ENCODE results near the gene ATAD3A. TPM values are rescaled to one million over a fixed set of nuclear protein-coding genes. Genes with fewer than 3 reads are reported as not detected.
A peak's percentile ranks its signal among the peaks of the same experiment; 100 is the strongest.
"Not testable (repeated sequence)": the region's sequence is repeated elsewhere in the genome, so short reads cannot be mapped to it uniquely, and the experiment has no call there.

ATAD3A gene
- total RNA-seq, 1 donor from 2014 or later, result 18.3 TPM

- DNase-seq, result no peak
- intact Hi-C loops (cut with micrococcal nuclease), result no loop called here
- ATAC-seq, result no peak
These were observed 35.5 kb downstream of the ATAD3A start for GRCh38 chr1:1547476-1547875.

GRCh38 chr1:1548591-1548990 is 36.6 kb downstream of the ATAD3A start:
- intact Hi-C loops (cut with micrococcal nuclease), result no loop called here
- no peak for DNase-seq
- no peak for ATAC-seq

- intact Hi-C loops (cut with micrococcal nuclease), result no loop called here
- DNase-seq (no peak), ATAC-seq (no peak)
These were observed 38.1 kb downstream of the ATAD3A start for GRCh38 chr1:1550087-1550486.

GRCh38 chr1:1550591-1551432 is 38.9 kb downstream of the ATAD3A start:
- intact Hi-C loops (cut with micrococcal nuclease), result no loop called here

GRCh38 chr1:1551524-1552262 is 39.7 kb downstream of the ATAD3A start:
- ATAC-seq, result no peak
- no peak for DNase-seq
- intact Hi-C loops (cut with micrococcal nuclease), result no loop called here

More at GRCh38 chr1:1550591-1551432, 38.9 kb downstream of the ATAD3A start:
- ATAC-seq, result peak; percentile 50
- no peak for DNase-seq

GRCh38 chr1:1552263-1552639 is 40.3 kb downstream of the ATAD3A start:
- DNase-seq (no peak), ATAC-seq (no peak)
- intact Hi-C loops (cut with micrococcal nuclease), result no loop called here

GRCh38 chr1:1553821-1554494 is 42.0 kb downstream of the ATAD3A start:
- ATAC-seq, result no peak

GRCh38 chr1:1554550-1554925 is 42.6 kb downstream of the ATAD3A start:
- ATAC-seq (no peak), DNase-seq (no peak)
- intact Hi-C loops (cut with micrococcal nuclease), result no loop called here

More at GRCh38 chr1:1553821-1554494, 42.0 kb downstream of the ATAD3A start:
- DNase-seq, result no peak
- intact Hi-C loops (cut with micrococcal nuclease), result no loop called here

GRCh38 chr1:1554926-1555915 is 43.3 kb downstream of the ATAD3A start:
- intact Hi-C loops (cut with micrococcal nuclease), result no loop called here
- peak; percentile 14 for ATAC-seq
- no peak for DNase-seq

GRCh38 chr1:1556505-1556904 is 44.5 kb downstream of the ATAD3A start:
- DNase-seq (no peak), ATAC-seq (no peak)
- intact Hi-C loops (cut with micrococcal nuclease), result no loop called here

GRCh38 chr1:1556961-1557360 is 45.0 kb downstream of the ATAD3A start:
- DNase-seq; ATAC-seq; intact Hi-C loops (cut with micrococcal nuclease): not testable (repeated sequence)

GRCh38 chr1:1557688-1558087 is 45.7 kb downstream of the ATAD3A start:
- ATAC-seq; intact Hi-C loops (cut with micrococcal nuclease); DNase-seq: not testable (repeated sequence)

GRCh38 chr1:1558591-1558990 is 46.6 kb downstream of the ATAD3A start:
- intact Hi-C loops (cut with micrococcal nuclease), result no loop called here
- DNase-seq (no peak), ATAC-seq (no peak)

- no peak for DNase-seq
- no peak for ATAC-seq
- intact Hi-C loops (cut with micrococcal nuclease), result no loop called here
These were observed 47.1 kb downstream of the ATAD3A start for GRCh38 chr1:1559066-1559465.

- DNase-seq, result no peak
- no peak for ATAC-seq
- intact Hi-C loops (cut with micrococcal nuclease), result no loop called here
These were observed 48.2 kb downstream of the ATAD3A start for GRCh38 chr1:1560178-1560577.

GRCh38 chr1:1561801-1562470 is 50.0 kb downstream of the ATAD3A start:
- no peak for ATAC-seq
- intact Hi-C loops (cut with micrococcal nuclease), result no loop called here

GRCh38 chr1:1562556-1563195 is 50.7 kb downstream of the ATAD3A start:
- intact Hi-C loops (cut with micrococcal nuclease), result no loop called here
- ATAC-seq (peak; percentile 52), DNase-seq (peak; percentile 63)

More at GRCh38 chr1:1561801-1562470, 50.0 kb downstream of the ATAD3A start:
- DNase-seq, result no peak

GRCh38 chr1:1563688-1564087 is 51.7 kb downstream of the ATAD3A start:
- DNase-seq (no peak), ATAC-seq (no peak)
- intact Hi-C loops (cut with micrococcal nuclease), result no loop called here

All from left ventricle myocardium superior (tissue), 1 donor.